SK-N-MC (cell line): ENCODE measurements around the gene FILIP1.

Source experiments
- EZH2 ChIP-seq: fragments of 200-600 bp; sonication (generic); IDR thresholded peaks from one replicate; pipeline ENCODE4 v1.6.1; 2017; ENCODE audit warnings: antibody characterized with exemption
- FOXP2 ChIP-seq: optimal IDR thresholded peaks from 2 replicates; pipeline ENCODE3; 2011; ENCODE audit warnings: mild to moderate bottlenecking, moderate library complexity; ENCODE audit not compliant: insufficient read depth; ENCODE audit errors: extremely low read length, control extremely low read depth
- POLR2AphosphoS5 ChIP-seq: IDR thresholded peaks from 2 replicates; pipeline ENCODE4 v1.6.1; 2012; ENCODE audit warnings: mild to moderate bottlenecking, low read depth, low read length, borderline replicate concordance

DNA sequence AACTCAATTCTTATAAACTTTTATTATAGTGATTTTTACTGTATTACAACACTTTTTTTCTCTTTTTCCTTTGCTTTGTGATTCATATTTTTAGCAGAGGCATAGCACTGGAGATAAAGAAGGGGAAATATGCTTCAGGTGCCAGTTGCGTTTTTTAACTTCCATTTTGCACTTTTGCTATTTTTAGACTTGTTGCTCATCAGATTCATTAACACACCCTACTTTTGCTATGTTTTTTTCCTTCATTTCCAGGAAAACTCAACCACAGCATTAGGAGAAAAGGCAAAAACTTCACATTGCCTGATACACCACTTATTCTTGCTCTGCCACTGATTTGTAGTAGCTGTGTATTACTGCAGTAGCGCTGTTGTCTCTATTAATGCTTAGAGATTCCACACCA, 201.0 kb downstream of the FILIP1 start:
- TF ChIP-seq FOXP2 (no peak), EZH2 (no peak), POLR2AphosphoS5 (no peak)
